H1 (cell line): ENCODE results near the gene LRRC27. TPM values are rescaled to one million over a fixed set of nuclear protein-coding genes. Genes with fewer than 3 reads are reported as not detected.

Experiments used
- CTCF ChIA-PET: fragments of 300-600 bp; sonication (Branson Sonifier 250); formaldehyde crosslinking; loops from one replicate; lab custom pipeline; 2021; ENCODE audit not compliant: partially characterized antibody; lab: Charles Lee
- POLR2A ChIA-PET: fragments of 300-600 bp; sonication (Branson Sonifier 250); formaldehyde crosslinking; loops from one replicate; lab custom pipeline; 2021; ENCODE audit warnings: inconsistent platforms; ENCODE audit not compliant: partially characterized antibody; lab: Charles Lee
- DNase-seq, 2 experiments: peaks; one replicate each; pipeline versions ENCODE4 v3.0.0 to v3.0.0-alpha.2; 2010 to 2022; ENCODE audit warnings: low spot score in 2 of 2, low read depth in 1 of 2, mixed read lengths in 1 of 2
- FAIRE-seq: peaks from 2 replicates; lab custom pipeline; 2011; peaks lifted over from hg19 to GRCh38; lab: Jason Lieb, UNC
- H2AFZ ChIP-seq: 2 replicates; pipeline ENCODE4 v1.8.1; 2012; ENCODE audit warnings: low read length, inconsistent platforms
- H2AK5ac ChIP-seq: 2 replicates; pipeline ENCODE4 v1.6.1; 2013; ENCODE audit warnings: low read depth, low read length
- H2BK120ac ChIP-seq: replicated peaks from 2 replicates; pipeline ENCODE3; 2013; ENCODE audit warnings: low read depth, low read length, inconsistent platforms
- H2BK12ac ChIP-seq: 2 replicates; pipeline ENCODE4 v1.6.1; 2013; ENCODE audit warnings: low read depth, low read length
- H2BK15ac ChIP-seq: 2 replicates; pipeline ENCODE4 v1.6.1; 2013; ENCODE audit warnings: low read length
- H2BK20ac ChIP-seq: 2 replicates; pipeline ENCODE4 v1.6.1; 2013; ENCODE audit warnings: low read length
- H2BK5ac ChIP-seq: 2 replicates; pipeline ENCODE4 v1.6.1; 2013; ENCODE audit warnings: low read depth, low read length
- H3K14ac ChIP-seq: 2 replicates; pipeline ENCODE4 v1.6.1; 2013; ENCODE audit warnings: inconsistent platforms; ENCODE audit not compliant: insufficient read length
- H3K18ac ChIP-seq: 2 replicates; pipeline ENCODE4 v1.6.1; 2013; ENCODE audit warnings: low read length; ENCODE audit errors: extremely low read depth
- H3K23ac ChIP-seq: 2 replicates; pipeline ENCODE4 v1.6.1; 2013; ENCODE audit warnings: inconsistent platforms; ENCODE audit not compliant: insufficient read length
- H3K23me2 ChIP-seq: 2 replicates; pipeline ENCODE4 v1.6.1; 2013; ENCODE audit warnings: low read depth, low read length
- H3K27ac ChIP-seq: 2 replicates; pipeline ENCODE4 v1.6.1; 2011; ENCODE audit warnings: low read depth, low read length, inconsistent platforms
- H3K27me3 ChIP-seq, 4 experiments: replicated peaks in 1 of 4; 1 replicate in 1 of 4; 2 replicates in 3 of 4; pipeline versions ENCODE4 v1.6.1 to v1.8.1; 2011 to 2013; ENCODE audit warnings: low read length in 3 of 4, mild to moderate bottlenecking in 3 of 4, inconsistent platforms in 2 of 4, mixed read lengths in 2 of 4, moderate library complexity in 1 of 4; ENCODE audit not compliant: control insufficient read depth in 3 of 4, insufficient read depth in 3 of 4; ENCODE audit errors: extremely low read depth in 1 of 4
- H3K36me3 ChIP-seq, 4 experiments: 2 replicates each; pipeline versions ENCODE4 v1.6.1 to v1.8.1; 2011 to 2013; ENCODE audit warnings: mild to moderate bottlenecking in 4 of 4, low read length in 3 of 4, moderate library complexity in 2 of 4, control low read depth in 1 of 4, inconsistent platforms in 1 of 4; ENCODE audit not compliant: insufficient read depth in 4 of 4, control insufficient read depth in 2 of 4
- H3K4ac ChIP-seq: replicated peaks from 2 replicates; pipeline ENCODE3; 2013; ENCODE audit warnings: low read length, low read depth, mixed read lengths, inconsistent platforms; ENCODE audit not compliant: insufficient read length
- H3K4me1 ChIP-seq, 4 experiments: replicated peaks in 1 of 4; 1 replicate in 1 of 4; 2 replicates in 3 of 4; pipeline versions ENCODE4 v1.6.1 to v1.8.1; 2011 to 2013; ENCODE audit warnings: low read length in 3 of 4, inconsistent platforms in 2 of 4, mixed read lengths in 1 of 4; ENCODE audit not compliant: insufficient read depth in 4 of 4, control insufficient read depth in 3 of 4
- H3K4me2 ChIP-seq, 2 experiments: 2 replicates each; pipeline versions ENCODE4 v1.6.1 to v1.8.1; 2011 to 2013; ENCODE audit warnings: low read depth in 2 of 2, low read length in 2 of 2, control low read depth in 1 of 2, inconsistent platforms in 1 of 2, mild to moderate bottlenecking in 1 of 2; ENCODE audit not compliant: insufficient read depth in 1 of 2
- H3K4me3 ChIP-seq, 4 experiments: fragments of 200-600, 300-600 bp in 1 of 4; sonication (generic), shearing (Covaris generic), sonication (Bioruptor Twin) in 1 of 4; 2 replicates each; pipeline versions ENCODE4 v1.5.1 to v1.8.1; 2011 to 2016; ENCODE audit warnings: low read length in 4 of 4, low read depth in 3 of 4, control low read depth in 2 of 4, inconsistent platforms in 2 of 4, mild to moderate bottlenecking in 2 of 4, mixed read lengths in 1 of 4, moderate library complexity in 1 of 4; ENCODE audit not compliant: insufficient read depth in 2 of 4; ENCODE audit errors: extremely low read depth in 1 of 4
- H3K56ac ChIP-seq: replicated peaks from 2 replicates; pipeline ENCODE3; 2013; ENCODE audit warnings: low read depth, mild to moderate bottlenecking, mixed read lengths, low read length, inconsistent platforms; ENCODE audit not compliant: insufficient read length
- H3K79me1 ChIP-seq: 2 replicates; pipeline ENCODE4 v1.6.1; 2013; ENCODE audit warnings: low read depth, low read length, control low read depth
- H3K79me2 ChIP-seq, 2 experiments: 2 replicates each; pipeline versions ENCODE4 v1.6.1 to v1.8.1; 2012 to 2013; ENCODE audit warnings: low read length in 2 of 2, mild to moderate bottlenecking in 2 of 2, inconsistent platforms in 1 of 2; ENCODE audit not compliant: insufficient read depth in 2 of 2, control insufficient read depth in 1 of 2
- H3K9ac ChIP-seq, 4 experiments: replicated peaks in 1 of 4; 1 replicate in 1 of 4; 2 replicates in 3 of 4; pipeline versions ENCODE4 v1.6.1 to v1.8.1; 2011 to 2013; ENCODE audit warnings: low read depth in 3 of 4, low read length in 3 of 4, control low read depth in 2 of 4, mild to moderate bottlenecking in 2 of 4, moderate library complexity in 2 of 4, inconsistent platforms in 1 of 4; ENCODE audit errors: extremely low read depth in 1 of 4
- H3K9me3 ChIP-seq, 2 experiments: 2 replicates each; pipeline versions ENCODE4 v1.6.1 to v1.8.1; 2012 to 2013; ENCODE audit warnings: mild to moderate bottlenecking in 2 of 2, moderate library complexity in 2 of 2, control low read depth in 1 of 2, inconsistent platforms in 1 of 2, low read depth in 1 of 2, low read length in 1 of 2, mixed read lengths in 1 of 2; ENCODE audit not compliant: insufficient read depth in 2 of 2
- H4K20me1 ChIP-seq, 2 experiments: replicated peaks in 1 of 2; 2 replicates each; pipeline versions ENCODE3 to v1.8.1; 2011 to 2013; ENCODE audit warnings: inconsistent platforms in 2 of 2, low read length in 2 of 2, mild to moderate bottlenecking in 1 of 2; ENCODE audit not compliant: insufficient read depth in 2 of 2, control insufficient read depth in 1 of 2
- H4K5ac ChIP-seq: 2 replicates; pipeline ENCODE4 v1.6.1; 2013; ENCODE audit warnings: low read length, low read depth, mixed read lengths, inconsistent platforms; ENCODE audit not compliant: insufficient read length
- H4K8ac ChIP-seq: 2 replicates; pipeline ENCODE4 v1.8.0; 2013; ENCODE audit warnings: mild to moderate bottlenecking, moderate library complexity, low read length, inconsistent platforms; ENCODE audit not compliant: insufficient read depth; ENCODE audit errors: extremely low read depth
- H4K91ac ChIP-seq: replicated peaks from 2 replicates; pipeline ENCODE3; 2013; ENCODE audit warnings: low read length, mixed read lengths, inconsistent platforms; ENCODE audit not compliant: insufficient read length
- POU5F1 ChIP-seq: IDR thresholded peaks from 2 replicates; pipeline ENCODE4 v1.6.1; 2011; ENCODE audit warnings: low read depth, mild to moderate bottlenecking, low read length, moderate library complexity
- RNF2 ChIP-seq: fragments of 200-900, 300-1000 bp; sonication (generic); IDR thresholded peaks from 2 replicates; pipeline ENCODE4 v1.7.1; 2016; ENCODE audit warnings: borderline replicate concordance, low read depth, mild to moderate bottlenecking, antibody characterized with exemption, low read length; ENCODE audit not compliant: poor library complexity, severe bottlenecking; ENCODE audit errors: missing control alignments
- SUZ12 ChIP-seq: fragments of 200-600 bp; sonication (generic); IDR thresholded peaks from 2 replicates; pipeline ENCODE4 v1.6.1; 2012; ENCODE audit warnings: mild to moderate bottlenecking, inconsistent platforms, low read length, moderate library complexity, mixed read lengths
- WGBS, 2 experiments: shearing (Covaris generic) in 1 of 2; methylation state at CpG; one replicate each; pipeline versions ENCODE4 v1.1.6 to v1.1.7; 2013 to 2015; ENCODE audit warnings: low lambda C conversion rate in 2 of 2, mixed read lengths in 2 of 2, inconsistent platforms in 1 of 2, low coverage in 1 of 2, missing lambda C conversion rate in 1 of 2; ENCODE audit not compliant: insufficient replicate concordance in 2 of 2, insufficient coverage in 1 of 2, insufficient read length in 1 of 2; ENCODE audit errors: extremely low coverage in 1 of 2, missing lambda C conversion rate in 1 of 2; 5-methylcytosine and 5-hydroxymethylcytosine counted together
- polyA plus RNA-seq, 7 experiments: library from polyadenylated mRNA; depleted of rRNA in 3 of 7; stranded (reverse) in 5 of 7; unstranded in 2 of 7; fragments of >200 nt in 5 of 7; fragments of 200-250 nt in 2 of 7; gene quantifications; 1 replicate in 5 of 7; 2 replicates in 1 of 7; 4 replicates in 1 of 7; pipeline versions ENCODE4 v1.2.1 to v1.2.3, GENCODE V29; 2011 to 2013; ENCODE audit warnings: missing spikeins in 2 of 7, mixed read lengths in 2 of 7
- total RNA-seq: library from RNA; stranded (reverse); fragmentation: NEBNext Ultra II Directional; extraction: Animal tissue kit (Norgen Biotek cat#: 25700); gene quantifications from 2 replicates; pipeline ENCODE4 v1.2.1, GENCODE V29; 2021

The LRRC27 gene
- total and polyA plus RNA-seq, 2 of the 8 experiments (the other 6 are each of a cell fraction or from before 2014, with no cell fraction given): 1.2 to 3.8 TPM

DNA sequence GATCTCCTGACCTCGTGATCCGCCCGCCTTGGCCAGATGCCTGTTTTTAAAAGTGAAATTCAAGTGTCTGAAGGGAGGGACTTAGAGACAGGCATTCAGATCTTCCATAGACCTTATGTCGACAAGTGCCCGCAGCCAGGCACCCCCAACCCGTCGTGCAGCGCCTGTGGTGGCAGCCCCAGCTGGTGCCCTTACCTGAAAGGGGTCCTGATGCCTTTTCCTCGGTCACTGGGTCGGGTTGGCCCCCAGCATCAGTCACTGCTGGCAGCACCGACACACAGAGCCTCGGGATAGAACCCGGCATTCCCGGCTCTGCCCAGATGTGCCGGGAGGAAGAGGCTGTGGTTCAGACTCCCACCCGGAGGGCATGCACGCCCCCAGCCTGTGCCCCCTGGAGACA is 23.3 kb downstream of the LRRC27 start:
- Histone ChIP-seq H2BK15ac (no peak overlapping the region), H3K79me2 (no peaks in the 10 kb centered on the region), H3K56ac (no peak overlapping the region), H3K36me3 (no peaks in the 10 kb centered on the region), H4K91ac (no peak overlapping the region), H2AFZ (no peak overlapping the region), H3K4me2 (no peak overlapping the region), H2AK5ac (no peak overlapping the region), H3K4me1 (0 out of 7 replicates have a peak, but pooled peaks cover 0 to 3% (median 0%) of the 10 kb centered on the region in 4 experiments), H3K9ac (no peak overlapping the region), H3K27ac (no peak overlapping the region), H2BK12ac (no peak overlapping the region), H3K4ac (no peak overlapping the region), H3K9me3 (no peaks in the 10 kb centered on the region; a peak in 1 of 4 replicates), H4K8ac (no peak overlapping the region), H2BK20ac (no peak overlapping the region), H3K14ac (no peak overlapping the region), H3K23me2 (no peaks in the 10 kb centered on the region), H2BK120ac (no peak overlapping the region), H4K5ac (no peak overlapping the region), H3K79me1 (no peaks in the 10 kb centered on the region), H3K4me3 (no peak overlapping the region), H3K18ac (no peak overlapping the region), H3K27me3 (peaks cover 0 to 2% (median 1%) of the 10 kb centered on the region in 4 experiments; a peak in 1 of 7 replicates), H4K20me1 (no peaks in the 10 kb centered on the region), H3K23ac (no peak overlapping the region), H2BK5ac (no peak overlapping the region)
- ChIA-PET CTCF (interaction anchor here (0.7 to 3.0 kb wide), 5 partner anchors 8 to 132 kb away, joined by 3 to 18 read pairs (median 4); no protein-coding TSS in a partner anchor), POLR2A (no interaction called here)
- FAIRE-seq: no peak
- no peak for DNase-seq
- WGBS, 2 experiments: 90% methylated on average over 17 of the region's 17 CpGs; no CpG with 5 or more reads in 1 of the 2 experiments
- TF ChIP-seq SUZ12 (no peak), RNF2 (no peak), POU5F1 (no peak)
